Measurements from ENCODE around the gene OFD1.

DNA sequence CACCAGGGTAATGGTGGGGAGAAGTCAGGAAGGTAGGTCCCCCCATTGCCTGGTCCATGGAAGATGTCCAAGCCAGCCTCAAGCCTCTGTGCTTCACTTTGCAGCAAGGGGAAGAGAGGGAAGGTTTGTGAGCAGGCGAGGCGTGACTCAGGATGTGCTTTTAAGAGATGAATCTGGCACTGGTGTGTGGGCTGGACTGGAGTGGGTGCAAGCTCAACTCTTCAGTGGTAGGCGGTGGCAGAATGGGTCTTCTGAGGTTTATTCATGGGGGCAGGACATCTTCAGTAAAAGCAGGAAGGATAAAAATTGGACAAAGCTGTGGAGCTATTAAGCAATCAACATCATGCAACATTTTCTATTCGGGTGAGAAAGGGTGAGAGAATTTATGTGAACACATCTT is 63.0 kb downstream of the OFD1 start:
- TF ChIP-seq, protein P1, sequence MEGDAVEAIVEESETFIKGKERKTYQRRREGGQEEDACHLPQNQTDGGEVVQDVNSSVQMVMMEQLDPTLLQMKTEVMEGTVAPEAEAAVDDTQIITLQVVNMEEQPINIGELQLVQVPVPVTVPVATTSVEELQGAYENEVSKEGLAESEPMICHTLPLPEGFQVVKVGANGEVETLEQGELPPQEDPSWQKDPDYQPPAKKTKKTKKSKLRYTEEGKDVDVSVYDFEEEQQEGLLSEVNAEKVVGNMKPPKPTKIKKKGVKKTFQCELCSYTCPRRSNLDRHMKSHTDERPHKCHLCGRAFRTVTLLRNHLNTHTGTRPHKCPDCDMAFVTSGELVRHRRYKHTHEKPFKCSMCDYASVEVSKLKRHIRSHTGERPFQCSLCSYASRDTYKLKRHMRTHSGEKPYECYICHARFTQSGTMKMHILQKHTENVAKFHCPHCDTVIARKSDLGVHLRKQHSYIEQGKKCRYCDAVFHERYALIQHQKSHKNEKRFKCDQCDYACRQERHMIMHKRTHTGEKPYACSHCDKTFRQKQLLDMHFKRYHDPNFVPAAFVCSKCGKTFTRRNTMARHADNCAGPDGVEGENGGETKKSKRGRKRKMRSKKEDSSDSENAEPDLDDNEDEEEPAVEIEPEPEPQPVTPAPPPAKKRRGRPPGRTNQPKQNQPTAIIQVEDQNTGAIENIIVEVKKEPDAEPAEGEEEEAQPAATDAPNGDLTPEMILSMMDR (IDR thresholded peaks at IDR 0.05), result no peak
- no peak for TF ChIP-seq POLR2A (IDR thresholded peaks at IDR 0.05)

Data from right lobe of liver (tissue), 4 donors.